ENCODE data around the gene CEP85.
"Not testable (repeated sequence)": the region's sequence is repeated elsewhere in the genome, so short reads cannot be mapped to it uniquely, and the experiment has no call there.

Gene CEP85

GRCh38 chr1:26291433-26291832, 57.4 kb downstream of the CEP85 start:
- DNase-seq = no peak

GRCh38 chr1:26291939-26292338, 57.9 kb downstream of the CEP85 start:
- DNase-seq = no peak

GRCh38 chr1:26292735-26293134, 58.7 kb downstream of the CEP85 start:
- DNase-seq = not testable (repeated sequence)

GRCh38 chr1:26293911-26294463, 60.0 kb downstream of the CEP85 start:
- no peak for DNase-seq

- no peak for DNase-seq
Observed at GRCh38 chr1:26295194-26296138, 61.5 kb downstream of the CEP85 start.

- DNase-seq = no peak
Observed at GRCh38 chr1:26296340-26297056, 62.5 kb downstream of the CEP85 start.

GRCh38 chr1:26297057-26297790, 63.2 kb downstream of the CEP85 start:
- no peak for DNase-seq

- DNase-seq = no peak
Observed at GRCh38 chr1:26297791-26298124, 63.8 kb downstream of the CEP85 start.

GRCh38 chr1:26300578-26301275, 66.7 kb downstream of the CEP85 start:
- no peak for DNase-seq

GRCh38 chr1:26302733-26303405, 68.9 kb downstream of the CEP85 start:
- DNase-seq = no peak

- no peak for DNase-seq
Observed at GRCh38 chr1:26305667-26306289, 71.8 kb downstream of the CEP85 start.

GRCh38 chr1:26306290-26307229, 72.6 kb downstream of the CEP85 start, which contains the start of gene UBXN11:
Gene UBXN11, minus strand, starts transcription at chr1:26306636. Its CDS starts 3,753 bp downstream, at chr1:26302883.
- DNase-seq = peak; percentile 99

GRCh38 chr1:26307363-26307781, 73.4 kb downstream of the CEP85 start:
- no peak for DNase-seq

GRCh38 chr1:26307966-26308899, 74.2 kb downstream of the CEP85 start:
- not testable (repeated sequence) for DNase-seq

- DNase-seq = no peak
Observed at GRCh38 chr1:26314501-26314900, 80.5 kb downstream of the CEP85 start.

GRCh38 chr1:26315874-26316850, 82.2 kb downstream of the CEP85 start:
- DNase-seq = no peak

GRCh38 chr1:26317146-26317545, 83.1 kb downstream of the CEP85 start:
- DNase-seq = no peak

All from NCI-H1105 treated with DMSO at 0.1 percent for 48 hours (cell line).